HEK293T (cell line): ENCODE results near the gene NEK10.
"Not testable (repeated sequence)": the region's sequence is repeated elsewhere in the genome, so short reads cannot be mapped to it uniquely, and the experiment has no call there.

Experiments
- BHLHE40 ChIP-seq: fragments of 450-650 bp; IDR thresholded peaks from 2 replicates; pipeline ENCODE4 v1.6.1; 2016; ENCODE audit warnings: mild to moderate bottlenecking, moderate library complexity, borderline replicate concordance
- FOXK2 ChIP-seq: fragments of 450-650 bp; IDR thresholded peaks from 2 replicates; pipeline ENCODE4 v1.6.1; 2016; ENCODE audit warnings: mild to moderate bottlenecking
- ZNF384 ChIP-seq: fragments of 450-650 bp; IDR thresholded peaks from 2 replicates; pipeline ENCODE4 v1.6.1; 2016

GRCh38 chr3:27392414-27392813 lies 23.2 kb upstream of the NEK10 start:
- TF ChIP-seq ZNF384, BHLHE40, FOXK2: not testable (repeated sequence)
